Measurements from ENCODE around the gene OPA3.

Gene OPA3

DNA sequence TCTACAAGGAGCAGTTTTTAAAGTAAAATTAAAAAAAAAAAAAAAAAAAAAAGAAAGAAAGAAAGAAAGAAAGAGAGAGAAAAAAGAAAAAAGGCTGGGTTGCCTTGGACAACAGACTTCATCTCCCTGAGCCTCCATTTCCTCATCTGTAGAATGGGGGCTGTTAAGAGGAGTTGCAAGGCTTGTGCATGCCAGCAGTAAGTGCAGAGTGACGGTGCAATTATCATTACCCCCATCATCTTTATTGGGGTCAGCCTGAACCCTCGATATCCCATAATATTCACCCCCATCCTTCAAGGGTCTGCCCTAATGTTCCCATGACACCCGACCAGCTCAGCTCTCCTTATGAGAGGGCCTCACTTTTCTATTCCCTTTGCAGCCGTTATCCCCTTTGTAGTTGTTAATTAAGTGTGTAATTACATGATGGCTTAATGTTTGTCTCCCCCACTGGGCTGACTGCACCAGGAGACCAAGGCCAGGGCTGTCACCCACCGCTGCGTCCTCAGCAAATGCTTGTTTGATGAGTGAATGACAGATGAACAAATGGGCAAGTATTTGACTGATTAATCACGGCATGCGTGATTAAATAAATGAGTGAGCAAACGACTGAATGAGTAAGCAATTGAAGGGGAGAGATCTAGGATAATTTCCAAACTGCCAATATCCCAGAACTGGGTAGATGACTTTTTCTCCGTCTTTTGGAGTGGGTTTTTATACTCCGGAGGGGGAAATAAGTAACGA lies 106.7 kb downstream of the OPA3 start:
- DNase-seq (ENCODE audit: low spot score), result no peak

Data from GM03348 (cell line).